HepG2 (cell line): Measurements from ENCODE around the gene BAHCC1. TPM values are rescaled to one million over a fixed set of nuclear protein-coding genes. Genes with fewer than 3 reads are reported as not detected.

Source experiments
- CBFB ChIP-seq: sonication (generic); formaldehyde crosslinking; IDR thresholded peaks from 2 replicates; pipeline ENCODE4 v1.4.0; 2020; ENCODE audit warnings: missing genetic modification reagents
- CHD2 ChIP-seq: IDR thresholded peaks from 2 replicates; pipeline ENCODE4 v1.6.1; 2011; ENCODE audit warnings: low read depth, low read length, improper control_type of control experiment
- FOXK1 ChIP-seq: sonication (generic); formaldehyde crosslinking; IDR thresholded peaks from 2 replicates; pipeline ENCODE4 v1.4.0; 2020; ENCODE audit warnings: low read depth, missing genetic modification reagents, borderline replicate concordance
- HES4 ChIP-seq: sonication (generic); formaldehyde crosslinking; IDR thresholded peaks from 2 replicates; pipeline ENCODE4 v1.9.0; 2021; ENCODE audit warnings: mild to moderate bottlenecking, missing genetic modification reagents, borderline replicate concordance
- HMGA1 ChIP-seq: sonication (generic); formaldehyde crosslinking; conservative IDR thresholded peaks from 2 replicates; pipeline ENCODE4 v1.4.0; 2020; ENCODE audit warnings: missing genetic modification reagents
- KDM4B ChIP-seq: sonication (generic); formaldehyde crosslinking; IDR thresholded peaks from 2 replicates; pipeline ENCODE4 v1.4.0; 2020; ENCODE audit warnings: missing genetic modification reagents
- MED1 ChIP-seq: sonication (generic); formaldehyde crosslinking; IDR thresholded peaks from 2 replicates; pipeline ENCODE4 v1.4.0; 2020; ENCODE audit warnings: missing genetic modification reagents
- MXI1 ChIP-seq: IDR thresholded peaks from 3 replicates; pipeline ENCODE4 v1.6.1; 2012; ENCODE audit warnings: low read depth, low read length, inconsistent platforms, borderline replicate concordance
- NR2F1 ChIP-seq, 2 experiments: fragments of 450-650 bp in 1 of 2; formaldehyde crosslinking in 1 of 2; IDR thresholded peaks; 2 replicates each; pipeline versions ENCODE4 v1.5.0 to v1.6.1; 2016 to 2020; ENCODE audit warnings: mild to moderate bottlenecking in 1 of 2, missing compliant biosample characterization in 1 of 2, missing genetic modification reagents in 1 of 2, moderate library complexity in 1 of 2
- PHF5A ChIP-seq: IDR thresholded peaks from one replicate; pipeline ENCODE4 v1.6.1; 2018; ENCODE audit warnings: low read depth, missing genetic modification reagents; ENCODE audit not compliant: unreplicated experiment
- REL ChIP-seq: sonication (generic); formaldehyde crosslinking; conservative IDR thresholded peaks from 2 replicates; pipeline ENCODE4 v1.8.0; 2022; ENCODE audit warnings: mild to moderate bottlenecking, missing genetic modification reagents, moderate library complexity
- SIN3B ChIP-seq: fragments of 150-350 bp; IDR thresholded peaks from 2 replicates; pipeline ENCODE4 v1.6.1; 2014; ENCODE audit warnings: low read length
- SRF ChIP-seq: IDR thresholded peaks from 2 replicates; pipeline ENCODE4 v1.6.1; 2011; ENCODE audit warnings: mild to moderate bottlenecking, low read depth, low read length, moderate library complexity
- SRSF4 ChIP-seq: fragments of 200-400 bp; formaldehyde crosslinking; IDR thresholded peaks from one replicate; pipeline ENCODE4 v1.6.1; 2018; ENCODE audit warnings: mild to moderate bottlenecking, low read depth, low read length, moderate library complexity; ENCODE audit not compliant: poor library complexity, severe bottlenecking
- ZNF30 ChIP-seq: sonication (generic); formaldehyde crosslinking; IDR thresholded peaks from 2 replicates; pipeline ENCODE4 v1.5.0; 2020; ENCODE audit warnings: mild to moderate bottlenecking, missing genetic modification reagents
- ZNF333 ChIP-seq: sonication (generic); formaldehyde crosslinking; IDR thresholded peaks from 2 replicates; pipeline ENCODE4 v1.4.0; 2020; ENCODE audit warnings: mild to moderate bottlenecking, missing genetic modification reagents, borderline replicate concordance
- ZNF616 ChIP-seq: sonication (generic); formaldehyde crosslinking; IDR thresholded peaks from 2 replicates; pipeline ENCODE4 v1.5.0; 2020; ENCODE audit warnings: low read depth, mild to moderate bottlenecking, missing genetic modification reagents
- ZNF678 ChIP-seq: sonication (generic); formaldehyde crosslinking; IDR thresholded peaks from 2 replicates; pipeline ENCODE4 v1.4.0; 2020; ENCODE audit warnings: mild to moderate bottlenecking, missing genetic modification reagents
- ZNF788 ChIP-seq: sonication (generic); formaldehyde crosslinking; IDR thresholded peaks from 2 replicates; pipeline ENCODE4 v1.5.0; 2020; ENCODE audit warnings: mild to moderate bottlenecking, missing genetic modification reagents, borderline replicate concordance
- ZNF891 ChIP-seq: sonication (generic); formaldehyde crosslinking; IDR thresholded peaks from 2 replicates; pipeline ENCODE4 v1.5.0; 2020; ENCODE audit warnings: mild to moderate bottlenecking, missing genetic modification reagents
- ZSCAN22 ChIP-seq: sonication (generic); formaldehyde crosslinking; IDR thresholded peaks from 2 replicates; pipeline ENCODE4 v1.4.0; 2020; ENCODE audit warnings: mild to moderate bottlenecking, missing genetic modification reagents
- polyA plus RNA-seq, 8 experiments: library from polyadenylated mRNA; depleted of rRNA in 3 of 8; stranded (reverse) in 7 of 8; unstranded in 1 of 8; fragments of >200 nt; fragmentation: Illumina TruSeq in 4 of 8; extraction: Trizol in 4 of 8; gene quantifications; 2 replicates each; pipeline versions ENCODE4 v1.2.1 to v1.2.3, GENCODE V29; 2011 to 2016; ENCODE audit warnings: low read depth in 4 of 8, missing spikeins in 1 of 8, mixed read lengths in 1 of 8; ENCODE audit not compliant: insufficient read depth in 1 of 8
- total RNA-seq, 5 experiments: library from RNA; depleted of rRNA; stranded (reverse); fragments of >200 nt; fragmentation: Illumina TruSeq; extraction: Trizol; gene quantifications; 2 replicates each; pipeline ENCODE4 v1.2.3, GENCODE V29; 2016; ENCODE audit warnings: low read depth in 1 of 5
- TF ChIP-seq, protein P1 (sequence below): sonication (generic); formaldehyde crosslinking; conservative IDR thresholded peaks from 2 replicates; pipeline ENCODE4 v1.8.0; 2022; ENCODE audit warnings: mild to moderate bottlenecking, moderate library complexity, missing genetic modification reagents
- TF ChIP-seq, protein P2 (sequence below): IDR thresholded peaks from 2 replicates; pipeline ENCODE4 v1.6.1; 2018; ENCODE audit warnings: missing genetic modification reagents, mild to moderate bottlenecking, missing compliant biosample characterization
- TF ChIP-seq, protein P3 (sequence below): IDR thresholded peaks from 2 replicates; pipeline ENCODE4 v1.6.1; 2016; ENCODE audit warnings: low read depth
- TF ChIP-seq, protein P4 (sequence below): sonication (generic); formaldehyde crosslinking; IDR thresholded peaks from 2 replicates; pipeline ENCODE4 v1.5.0; 2020; ENCODE audit warnings: missing genetic modification reagents

Gene BAHCC1
- total and polyA plus RNA-seq, 2 of the 13 experiments (the other 11 are each of a cell fraction or from before 2014, with no cell fraction given): 1.4 to 1.7 TPM

DNA sequence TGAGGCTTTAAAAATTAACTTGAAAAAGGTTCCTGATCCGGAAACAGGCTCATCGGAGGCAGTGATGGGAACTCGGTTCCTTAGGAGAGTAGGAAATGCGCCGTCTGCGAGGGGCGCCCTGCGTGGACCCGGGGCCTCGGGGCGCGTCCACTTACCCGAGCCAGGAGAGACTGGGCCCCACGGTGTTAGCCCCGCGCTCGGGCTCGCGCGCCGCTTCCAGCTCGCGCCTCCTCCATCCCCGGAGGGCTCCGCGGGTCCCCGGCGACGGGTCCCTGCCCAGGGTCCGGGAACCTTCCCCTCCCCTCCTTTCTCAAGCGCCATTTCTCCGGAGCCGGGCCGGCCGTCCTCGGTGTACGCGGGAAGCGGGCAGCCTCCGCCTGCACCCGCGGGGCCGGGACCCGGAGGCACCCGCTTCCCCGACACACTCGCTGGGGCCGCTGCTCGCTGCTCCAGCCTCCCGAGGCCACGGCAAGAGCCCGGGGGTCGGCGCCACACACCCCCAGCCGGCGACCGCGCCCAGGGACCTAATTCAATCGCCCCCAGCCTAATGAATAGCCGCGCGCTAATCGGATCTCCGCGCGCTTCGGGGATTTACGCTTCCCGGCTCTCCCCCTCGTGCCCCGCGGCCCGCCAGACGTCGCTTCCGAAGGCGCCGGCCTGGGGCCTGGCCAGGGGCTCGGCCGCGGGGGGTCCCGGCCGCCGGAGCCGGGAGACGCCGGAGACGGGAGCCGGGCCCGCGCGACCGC lies 2.2 kb upstream of the BAHCC1 start (continued):
- TF ChIP-seq, protein P1, sequence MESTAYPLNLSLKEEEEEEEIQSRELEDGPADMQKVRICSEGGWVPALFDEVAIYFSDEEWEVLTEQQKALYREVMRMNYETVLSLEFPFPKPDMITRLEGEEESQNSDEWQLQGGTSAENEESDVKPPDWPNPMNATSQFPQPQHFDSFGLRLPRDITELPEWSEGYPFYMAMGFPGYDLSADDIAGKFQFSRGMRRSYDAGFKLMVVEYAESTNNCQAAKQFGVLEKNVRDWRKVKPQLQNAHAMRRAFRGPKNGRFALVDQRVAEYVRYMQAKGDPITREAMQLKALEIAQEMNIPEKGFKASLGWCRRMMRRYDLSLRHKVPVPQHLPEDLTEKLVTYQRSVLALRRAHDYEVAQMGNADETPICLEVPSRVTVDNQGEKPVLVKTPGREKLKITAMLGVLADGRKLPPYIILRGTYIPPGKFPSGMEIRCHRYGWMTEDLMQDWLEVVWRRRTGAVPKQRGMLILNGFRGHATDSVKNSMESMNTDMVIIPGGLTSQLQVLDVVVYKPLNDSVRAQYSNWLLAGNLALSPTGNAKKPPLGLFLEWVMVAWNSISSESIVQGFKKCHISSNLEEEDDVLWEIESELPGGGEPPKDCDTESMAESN (CRISPR knock-in tag): no peak
- TF ChIP-seq SRSF4 (no peak), FOXK1 (CRISPR knock-in tag) (no peak), ZNF891 (CRISPR knock-in tag) (0 out of 2 replicates have a peak, but pooled peaks have one; percentile 23), SIN3B (no peak), ZNF333 (CRISPR knock-in tag) (peak; percentile 74; the same call in 1 of the 2 replicates), MED1 (no peak), HMGA1 (CRISPR knock-in tag) (no peak), SRF (no peak), REL (peak; percentile 51; the same call in 1 of the 2 replicates), HES4 (CRISPR knock-in tag) (no peak), NR2F1 (CRISPR knock-in tag; IDR thresholded peaks at IDR 0.05) (no peak), ZNF616 (CRISPR knock-in tag) (no peak), CHD2 (no peak), CBFB (CRISPR knock-in tag) (no peak), ZNF30 (CRISPR knock-in tag) (no peak), ZNF788 (CRISPR knock-in tag) (no peak), MXI1 (no peak; the same call in 2 of the 3 replicates), KDM4B (0 out of 2 replicates have a peak, but pooled peaks have one; percentile 8), ZSCAN22 (CRISPR knock-in tag) (no peak), ZNF678 (CRISPR knock-in tag) (no peak), PHF5A (CRISPR knock-in tag) (no peak)
- TF ChIP-seq, protein P2, sequence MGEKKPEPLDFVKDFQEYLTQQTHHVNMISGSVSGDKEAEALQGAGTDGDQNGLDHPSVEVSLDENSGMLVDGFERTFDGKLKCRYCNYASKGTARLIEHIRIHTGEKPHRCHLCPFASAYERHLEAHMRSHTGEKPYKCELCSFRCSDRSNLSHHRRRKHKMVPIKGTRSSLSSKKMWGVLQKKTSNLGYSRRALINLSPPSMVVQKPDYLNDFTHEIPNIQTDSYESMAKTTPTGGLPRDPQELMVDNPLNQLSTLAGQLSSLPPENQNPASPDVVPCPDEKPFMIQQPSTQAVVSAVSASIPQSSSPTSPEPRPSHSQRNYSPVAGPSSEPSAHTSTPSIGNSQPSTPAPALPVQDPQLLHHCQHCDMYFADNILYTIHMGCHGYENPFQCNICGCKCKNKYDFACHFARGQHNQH (CRISPR knock-in tag): no peak
- TF ChIP-seq, protein P3, sequence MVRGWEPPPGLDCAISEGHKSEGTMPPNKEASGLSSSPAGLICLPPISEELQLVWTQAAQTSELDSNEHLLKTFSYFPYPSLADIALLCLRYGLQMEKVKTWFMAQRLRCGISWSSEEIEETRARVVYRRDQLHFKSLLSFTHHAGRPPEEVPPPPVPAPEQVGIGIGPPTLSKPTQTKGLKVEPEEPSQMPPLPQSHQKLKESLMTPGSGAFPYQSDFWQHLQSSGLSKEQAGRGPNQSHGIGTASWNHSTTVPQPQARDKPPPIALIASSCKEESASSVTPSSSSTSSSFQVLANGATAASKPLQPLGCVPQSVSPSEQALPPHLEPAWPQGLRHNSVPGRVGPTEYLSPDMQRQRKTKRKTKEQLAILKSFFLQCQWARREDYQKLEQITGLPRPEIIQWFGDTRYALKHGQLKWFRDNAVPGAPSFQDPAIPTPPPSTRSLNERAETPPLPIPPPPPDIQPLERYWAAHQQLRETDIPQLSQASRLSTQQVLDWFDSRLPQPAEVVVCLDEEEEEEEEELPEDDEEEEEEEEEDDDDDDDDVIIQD (CRISPR knock-in tag): no peak
- TF ChIP-seq, protein P4, sequence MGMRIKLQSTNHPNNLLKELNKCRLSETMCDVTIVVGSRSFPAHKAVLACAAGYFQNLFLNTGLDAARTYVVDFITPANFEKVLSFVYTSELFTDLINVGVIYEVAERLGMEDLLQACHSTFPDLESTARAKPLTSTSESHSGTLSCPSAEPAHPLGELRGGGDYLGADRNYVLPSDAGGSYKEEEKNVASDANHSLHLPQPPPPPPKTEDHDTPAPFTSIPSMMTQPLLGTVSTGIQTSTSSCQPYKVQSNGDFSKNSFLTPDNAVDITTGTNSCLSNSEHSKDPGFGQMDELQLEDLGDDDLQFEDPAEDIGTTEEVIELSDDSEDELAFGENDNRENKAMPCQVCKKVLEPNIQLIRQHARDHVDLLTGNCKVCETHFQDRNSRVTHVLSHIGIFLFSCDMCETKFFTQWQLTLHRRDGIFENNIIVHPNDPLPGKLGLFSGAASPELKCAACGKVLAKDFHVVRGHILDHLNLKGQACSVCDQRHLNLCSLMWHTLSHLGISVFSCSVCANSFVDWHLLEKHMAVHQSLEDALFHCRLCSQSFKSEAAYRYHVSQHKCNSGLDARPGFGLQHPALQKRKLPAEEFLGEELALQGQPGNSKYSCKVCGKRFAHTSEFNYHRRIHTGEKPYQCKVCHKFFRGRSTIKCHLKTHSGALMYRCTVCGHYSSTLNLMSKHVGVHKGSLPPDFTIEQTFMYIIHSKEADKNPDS (CRISPR knock-in tag): no peak
